HCT116 (cell line): ENCODE measurements around the gene CRAT.

Experiments used
- CEBPB ChIP-seq: IDR thresholded peaks from 2 replicates; pipeline ENCODE4 v1.6.1; 2012; ENCODE audit warnings: low read depth
- EGR1 ChIP-seq: IDR thresholded peaks from 2 replicates; pipeline ENCODE4 v1.6.1; 2012; ENCODE audit warnings: low read depth
- EZH2 ChIP-seq: fragments of 200-600 bp; sonication (generic); IDR thresholded peaks from 2 replicates; pipeline ENCODE4 v1.6.1; 2017; ENCODE audit warnings: antibody characterized with exemption, mixed run types
- MAX ChIP-seq: IDR thresholded peaks from 2 replicates; pipeline ENCODE4 v1.6.1; 2012
- POLR2A ChIP-seq: IDR thresholded peaks from 2 replicates; pipeline ENCODE4 v1.7.0; 2011; ENCODE audit warnings: borderline replicate concordance; ENCODE audit not compliant: insufficient read depth, insufficient read length; ENCODE audit errors: extremely low read depth
- POLR2AphosphoS5 ChIP-seq: IDR thresholded peaks from 2 replicates; pipeline ENCODE4 v1.6.1; 2011; ENCODE audit warnings: mild to moderate bottlenecking, low read depth, low read length, moderate library complexity
- REST ChIP-seq: IDR thresholded peaks from 2 replicates; pipeline ENCODE4 v1.6.1; 2012; ENCODE audit warnings: low read depth
- SP1 ChIP-seq: IDR thresholded peaks from 2 replicates; pipeline ENCODE4 v1.6.1; 2012; ENCODE audit warnings: low read depth
- YY1 ChIP-seq: IDR thresholded peaks from 2 replicates; pipeline ENCODE4 v1.6.1; 2011; ENCODE audit warnings: low read length, low read depth, moderate library complexity, mild to moderate bottlenecking; ENCODE audit not compliant: insufficient replicate concordance; ENCODE audit errors: extremely low read depth
- TF ChIP-seq, protein P1 (sequence below), 3 experiments: fragments of 200-600 bp in 1 of 3; sonication (generic) in 1 of 3; IDR thresholded peaks in 2 of 3; conservative IDR thresholded peaks in 1 of 3; 2 replicates each; pipeline ENCODE4 v1.5.1; 2012 to 2017; ENCODE audit warnings: low read depth in 2 of 3, low read length in 2 of 3, antibody characterized with exemption in 1 of 3, borderline replicate concordance in 1 of 3, control low read depth in 1 of 3, mild to moderate bottlenecking in 1 of 3, mixed read lengths in 1 of 3, mixed run types in 1 of 3, moderate library complexity in 1 of 3; ENCODE audit not compliant: insufficient read depth in 1 of 3
- TF ChIP-seq, protein P2 (sequence below): IDR thresholded peaks from 2 replicates; pipeline ENCODE4 v1.6.1; 2012

DNA sequence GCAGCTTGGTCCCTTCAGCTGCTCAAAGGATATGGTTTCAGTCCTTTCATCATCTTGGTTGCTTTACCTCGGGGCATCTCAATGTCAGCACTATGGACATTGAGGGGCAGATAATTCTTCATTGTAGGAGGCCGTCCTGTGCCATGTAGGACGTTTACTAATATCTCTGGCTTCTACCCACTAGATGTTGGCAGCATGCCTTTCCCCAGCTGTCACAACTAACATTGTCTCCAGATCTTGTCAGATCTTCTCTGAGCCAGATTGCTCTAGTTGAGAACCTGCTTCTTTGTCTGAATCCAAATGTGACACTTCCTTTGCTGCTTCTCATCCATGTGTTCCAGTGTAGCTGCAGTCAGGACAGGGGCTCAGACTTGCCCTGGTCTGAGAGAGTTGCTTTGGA, 10.9 kb upstream of the CRAT start:
- no peak for TF ChIP-seq CEBPB
- TF ChIP-seq, protein P1, sequence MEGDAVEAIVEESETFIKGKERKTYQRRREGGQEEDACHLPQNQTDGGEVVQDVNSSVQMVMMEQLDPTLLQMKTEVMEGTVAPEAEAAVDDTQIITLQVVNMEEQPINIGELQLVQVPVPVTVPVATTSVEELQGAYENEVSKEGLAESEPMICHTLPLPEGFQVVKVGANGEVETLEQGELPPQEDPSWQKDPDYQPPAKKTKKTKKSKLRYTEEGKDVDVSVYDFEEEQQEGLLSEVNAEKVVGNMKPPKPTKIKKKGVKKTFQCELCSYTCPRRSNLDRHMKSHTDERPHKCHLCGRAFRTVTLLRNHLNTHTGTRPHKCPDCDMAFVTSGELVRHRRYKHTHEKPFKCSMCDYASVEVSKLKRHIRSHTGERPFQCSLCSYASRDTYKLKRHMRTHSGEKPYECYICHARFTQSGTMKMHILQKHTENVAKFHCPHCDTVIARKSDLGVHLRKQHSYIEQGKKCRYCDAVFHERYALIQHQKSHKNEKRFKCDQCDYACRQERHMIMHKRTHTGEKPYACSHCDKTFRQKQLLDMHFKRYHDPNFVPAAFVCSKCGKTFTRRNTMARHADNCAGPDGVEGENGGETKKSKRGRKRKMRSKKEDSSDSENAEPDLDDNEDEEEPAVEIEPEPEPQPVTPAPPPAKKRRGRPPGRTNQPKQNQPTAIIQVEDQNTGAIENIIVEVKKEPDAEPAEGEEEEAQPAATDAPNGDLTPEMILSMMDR (IDR thresholded peaks at IDR 0.05 in 2 of 3, conservative IDR thresholded peaks at IDR 0.05 in 1 of 3; ENCODE audit: borderline replicate concordance in 1 of 3, insufficient read depth in 1 of 3, low read depth in 2 of 3, low read length in 2 of 3), result no peak
- no peak for TF ChIP-seq POLR2A
- TF ChIP-seq EGR1, result no peak
- no peak for TF ChIP-seq EZH2
- TF ChIP-seq YY1, result no peak
- TF ChIP-seq SP1, result no peak
- no peak for TF ChIP-seq REST
- TF ChIP-seq, protein P2, sequence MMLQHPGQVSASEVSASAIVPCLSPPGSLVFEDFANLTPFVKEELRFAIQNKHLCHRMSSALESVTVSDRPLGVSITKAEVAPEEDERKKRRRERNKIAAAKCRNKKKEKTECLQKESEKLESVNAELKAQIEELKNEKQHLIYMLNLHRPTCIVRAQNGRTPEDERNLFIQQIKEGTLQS, result no peak
- no peak for TF ChIP-seq POLR2AphosphoS5
- TF ChIP-seq MAX, result no peak
